Upper lobe of left lung (tissue), 6 donors: Measurements from ENCODE around the gene ANKFN1. TPM values are rescaled to one million over a fixed set of nuclear protein-coding genes. Genes with fewer than 3 reads are reported as not detected.

Source experiments
- ATAC-seq, 2 donors: fragments of 200-7000 bp; cut with Tn5 transposase; one replicate each; pipeline ENCODE4 v1.9.1; 2022; ENCODE audit warnings: mild to moderate bottlenecking in 2 of 2, moderate library complexity in 2 of 2; ENCODE audit not compliant: low FRiP score in 2 of 2
- DNase-seq, 2 donors: peaks; one replicate each; pipeline ENCODE4 v3.0.0-alpha.2; 2019 to 2020
- H3K27ac ChIP-seq, 4 donors: fragments of 200-600 bp; sonication (generic); one replicate each; pipeline ENCODE4 v1.5.1; 2016 to 2019
- H3K27me3 ChIP-seq, 4 donors: fragments of 200-600 bp; sonication (generic); one replicate each; pipeline ENCODE4 v1.5.1; 2017 to 2019
- H3K36me3 ChIP-seq, 4 donors: fragments of 200-600 bp; sonication (generic); one replicate each; pipeline ENCODE4 v1.5.1; 2016 to 2019
- H3K4me1 ChIP-seq, 4 donors: fragments of 200-600 bp; sonication (generic); one replicate each; pipeline ENCODE4 v1.5.1; 2018 to 2019
- H3K4me3 ChIP-seq, 4 donors: fragments of 200-600 bp; sonication (generic); one replicate each; pipeline ENCODE4 v1.5.1; 2017 to 2019; ENCODE audit warnings: mild to moderate bottlenecking in 2 of 4, moderate library complexity in 1 of 4
- H3K9me3 ChIP-seq, 4 donors: fragments of 200-600 bp; sonication (generic); one replicate each; pipeline ENCODE4 v1.5.1; 2018 to 2019
- EP300 ChIP-seq, 4 donors: sonication (generic); formaldehyde crosslinking; IDR thresholded peaks; one replicate each; pipeline ENCODE4 v1.5.1; 2017; ENCODE audit warnings: antibody characterized with exemption in 4 of 4, control low read depth in 2 of 4
- POLR2A ChIP-seq, 4 donors: fragments of 450-650 bp; IDR thresholded peaks; one replicate each; pipeline ENCODE4 v1.5.1; 2016 to 2017; ENCODE audit warnings: antibody characterized with exemption in 4 of 4, mild to moderate bottlenecking in 2 of 4
- POLR2AphosphoS5 ChIP-seq, 2 donors: sonication (generic); formaldehyde crosslinking; IDR thresholded peaks; one replicate each; pipeline ENCODE4 v1.5.1; 2017; ENCODE audit warnings: antibody characterized with exemption in 2 of 2
- WGBS, 2 donors: methylation state at CpG; one replicate each; pipeline ENCODE4 v1.1.5; 2017 to 2018; 5-methylcytosine and 5-hydroxymethylcytosine counted together
- total RNA-seq, 6 donors: library from RNA; depleted of rRNA in 4 of 6; stranded (reverse); fragments of >200 nt in 4 of 6; gene quantifications; one replicate each; pipeline versions ENCODE4 v1.1.0 to v1.2.1, GENCODE V29; 2016 to 2021
- TF ChIP-seq, protein P1 (sequence below), 6 experiments: fragments of 450-650 bp in 4 of 6; fragments of 200-600 bp in 2 of 6; sonication (generic) in 2 of 6; IDR thresholded peaks; one replicate each; pipeline ENCODE4 v1.5.1; 2016 to 2019; ENCODE audit warnings: antibody characterized with exemption in 6 of 6
- donor health status: DM: no; HTN: no; CAD: no; lungs with moderate emphysema.
- donor health status: DM: no; HTN: yes; CAD: no; lungs with severe emphysema.

Gene ANKFN1
- total RNA-seq, 6 donors from 2014 or later = 0.55 to 14.4 (median 2.6) TPM

DNA sequence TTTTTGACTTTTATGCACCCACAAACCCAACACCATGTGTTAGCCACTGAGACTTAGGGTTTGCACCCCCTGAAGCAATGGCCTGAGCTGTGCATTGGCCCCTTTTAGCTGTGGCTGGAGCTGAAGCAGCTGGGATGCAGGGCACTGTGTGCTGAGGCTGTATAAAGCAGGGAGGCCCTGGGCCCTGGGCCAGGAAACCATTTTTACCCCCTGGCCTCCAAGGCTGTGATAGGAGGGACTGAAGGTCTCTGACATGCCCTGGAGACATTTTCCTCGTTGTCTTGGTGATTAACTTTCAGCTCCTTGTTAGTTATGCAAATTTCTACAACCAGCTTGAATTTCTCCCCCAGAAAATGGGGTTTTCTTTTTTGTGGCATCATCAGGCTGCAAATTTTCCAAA is 6.7 kb upstream of the ANKFN1 start:
- Histone ChIP-seq H3K9me3 (no peaks in the 10 kb centered on the region), H3K4me3 (no peak overlapping the region), H3K27me3 (no peaks in the 10 kb centered on the region), H3K36me3 (no peaks in the 10 kb centered on the region), H3K4me1 (no peaks in the 10 kb centered on the region), H3K27ac (no peak overlapping the region)
- TF ChIP-seq POLR2AphosphoS5 (IDR thresholded peaks at IDR 0.05) (no peak), EP300 (IDR thresholded peaks at IDR 0.05) (no peak), POLR2A (IDR thresholded peaks at IDR 0.05) (no peak)
- TF ChIP-seq, protein P1, sequence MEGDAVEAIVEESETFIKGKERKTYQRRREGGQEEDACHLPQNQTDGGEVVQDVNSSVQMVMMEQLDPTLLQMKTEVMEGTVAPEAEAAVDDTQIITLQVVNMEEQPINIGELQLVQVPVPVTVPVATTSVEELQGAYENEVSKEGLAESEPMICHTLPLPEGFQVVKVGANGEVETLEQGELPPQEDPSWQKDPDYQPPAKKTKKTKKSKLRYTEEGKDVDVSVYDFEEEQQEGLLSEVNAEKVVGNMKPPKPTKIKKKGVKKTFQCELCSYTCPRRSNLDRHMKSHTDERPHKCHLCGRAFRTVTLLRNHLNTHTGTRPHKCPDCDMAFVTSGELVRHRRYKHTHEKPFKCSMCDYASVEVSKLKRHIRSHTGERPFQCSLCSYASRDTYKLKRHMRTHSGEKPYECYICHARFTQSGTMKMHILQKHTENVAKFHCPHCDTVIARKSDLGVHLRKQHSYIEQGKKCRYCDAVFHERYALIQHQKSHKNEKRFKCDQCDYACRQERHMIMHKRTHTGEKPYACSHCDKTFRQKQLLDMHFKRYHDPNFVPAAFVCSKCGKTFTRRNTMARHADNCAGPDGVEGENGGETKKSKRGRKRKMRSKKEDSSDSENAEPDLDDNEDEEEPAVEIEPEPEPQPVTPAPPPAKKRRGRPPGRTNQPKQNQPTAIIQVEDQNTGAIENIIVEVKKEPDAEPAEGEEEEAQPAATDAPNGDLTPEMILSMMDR (IDR thresholded peaks at IDR 0.05) = no peak
- WGBS, 2 donors = 65 to 75% methylated on average over 1 of the region's 1 CpG
- DNase-seq = no peak
- no peak for ATAC-seq

DNA sequence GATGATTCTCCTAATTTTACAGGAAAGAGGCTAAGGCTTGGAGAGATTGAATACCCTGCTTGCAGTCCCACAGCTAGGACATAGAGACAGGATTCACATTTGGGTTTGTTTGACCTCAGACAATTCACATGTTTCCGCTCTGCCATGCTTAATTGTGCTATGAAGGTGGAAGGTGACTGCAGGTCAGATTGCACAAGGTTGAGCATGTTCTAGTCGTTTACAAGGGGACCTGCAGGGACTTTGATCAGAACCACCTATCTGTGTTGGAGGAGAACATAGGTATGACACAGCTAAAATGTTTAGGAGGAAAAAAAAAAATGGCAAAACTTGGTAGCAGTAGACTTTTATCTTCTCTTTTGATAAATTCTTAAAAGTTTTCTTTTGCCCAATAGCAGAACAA is 4.9 kb upstream of the ANKFN1 start:
- DNase-seq (no peak), ATAC-seq (no peak)
- WGBS, 2 donors = 65 to 72% methylated on average over 2 of the region's 2 CpGs
- Histone ChIP-seq H3K27me3 (no peaks in the 10 kb centered on the region), H3K4me3 (no peak overlapping the region), H3K9me3 (no peaks in the 10 kb centered on the region), H3K4me1 (no peaks in the 10 kb centered on the region), H3K27ac (no peak overlapping the region), H3K36me3 (no peaks in the 10 kb centered on the region)
- TF ChIP-seq EP300 (IDR thresholded peaks at IDR 0.05) (no peak), POLR2AphosphoS5 (IDR thresholded peaks at IDR 0.05) (no peak), POLR2A (IDR thresholded peaks at IDR 0.05) (no peak)
- TF ChIP-seq, protein P1 (IDR thresholded peaks at IDR 0.05) = no peak

DNA sequence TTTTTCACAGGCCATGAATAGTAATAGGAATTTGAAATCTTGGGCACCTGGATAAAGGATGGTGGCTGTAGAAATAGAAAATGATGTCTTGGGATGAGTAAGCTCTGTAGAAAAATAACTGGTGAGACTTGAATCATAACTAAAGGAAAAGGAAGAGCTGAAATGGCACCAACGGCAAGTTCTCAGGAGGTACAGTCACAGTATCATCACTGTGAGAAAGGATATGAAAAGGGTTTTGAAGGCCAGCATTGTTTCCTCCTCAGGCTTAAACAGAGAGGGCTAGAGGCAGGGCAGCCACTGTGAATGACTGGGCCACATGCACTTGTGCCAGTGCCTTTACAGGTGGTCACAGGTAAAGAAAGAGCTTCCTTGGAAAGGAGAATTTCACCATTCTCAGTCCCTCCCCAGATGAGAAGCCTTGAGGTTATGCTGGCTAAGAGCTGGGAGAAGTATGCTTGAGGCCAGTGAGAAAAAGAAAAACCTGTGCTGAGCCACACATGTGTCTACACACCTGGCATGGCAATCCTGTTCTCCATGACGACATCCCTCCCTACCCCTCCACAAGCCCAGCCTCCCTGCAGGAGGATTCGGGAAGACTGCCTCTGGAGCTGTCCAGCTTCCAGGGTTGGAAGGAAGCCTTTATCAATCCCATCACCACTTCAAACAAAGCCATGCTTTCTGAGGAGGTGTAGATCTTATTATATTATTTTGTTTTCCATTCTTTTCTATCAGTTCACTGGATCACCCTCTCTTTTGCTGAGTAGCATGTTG is 3.8 kb upstream of the ANKFN1 start:
- Histone ChIP-seq H3K9me3 (no peaks in the 10 kb centered on the region), H3K36me3 (no peaks in the 10 kb centered on the region), H3K27me3 (no peaks in the 10 kb centered on the region), H3K4me1 (no peaks in the 10 kb centered on the region), H3K27ac (no peak overlapping the region), H3K4me3 (no peak overlapping the region)
- TF ChIP-seq, protein P1 (IDR thresholded peaks at IDR 0.05) = no peak
- TF ChIP-seq POLR2A (IDR thresholded peaks at IDR 0.05) (no peak), EP300 (IDR thresholded peaks at IDR 0.05) (no peak), POLR2AphosphoS5 (IDR thresholded peaks at IDR 0.05) (no peak)
- no peak for ATAC-seq
- WGBS, 2 donors = 71 to 84% methylated on average over 3 of the region's 3 CpGs
- no peak for DNase-seq

DNA sequence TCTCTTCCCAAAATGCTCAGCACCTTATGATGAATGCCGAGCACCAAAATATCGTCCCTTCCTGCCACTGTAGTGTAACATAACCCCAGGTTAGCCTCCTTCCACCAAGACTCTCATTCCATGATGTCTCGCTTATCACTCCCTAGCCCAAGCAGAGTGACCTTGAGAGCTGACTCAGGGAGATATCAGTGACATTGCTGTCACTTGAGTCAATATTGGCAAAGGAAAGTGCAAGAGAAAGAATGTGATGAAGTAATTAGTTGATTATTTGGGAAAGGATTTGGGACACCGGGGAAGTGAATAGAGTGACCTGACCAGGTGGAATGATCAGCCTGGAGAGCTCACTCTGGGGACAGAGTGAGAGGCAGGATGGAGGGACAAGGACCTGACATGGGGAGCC is 2.6 kb upstream of the ANKFN1 start:
- no peaks in the 10 kb centered on the region for H3K27me3 ChIP-seq
- H3K27ac ChIP-seq = no peak overlapping the region
- DNase-seq (no peak), ATAC-seq (no peak)
- no peaks in the 10 kb centered on the region for H3K36me3 ChIP-seq
- no peaks in the 10 kb centered on the region for H3K9me3 ChIP-seq
- 88 to 89% methylated on average over 4 of the region's 4 CpGs for WGBS, 2 donors
- H3K4me3 ChIP-seq = no peak overlapping the region
- H3K4me1 ChIP-seq = no peaks in the 10 kb centered on the region
- TF ChIP-seq POLR2AphosphoS5 (IDR thresholded peaks at IDR 0.05) = no peak
- no peak for TF ChIP-seq EP300 (IDR thresholded peaks at IDR 0.05)
- TF ChIP-seq POLR2A (IDR thresholded peaks at IDR 0.05) = no peak
- TF ChIP-seq, protein P1 (IDR thresholded peaks at IDR 0.05) = no peak

DNA sequence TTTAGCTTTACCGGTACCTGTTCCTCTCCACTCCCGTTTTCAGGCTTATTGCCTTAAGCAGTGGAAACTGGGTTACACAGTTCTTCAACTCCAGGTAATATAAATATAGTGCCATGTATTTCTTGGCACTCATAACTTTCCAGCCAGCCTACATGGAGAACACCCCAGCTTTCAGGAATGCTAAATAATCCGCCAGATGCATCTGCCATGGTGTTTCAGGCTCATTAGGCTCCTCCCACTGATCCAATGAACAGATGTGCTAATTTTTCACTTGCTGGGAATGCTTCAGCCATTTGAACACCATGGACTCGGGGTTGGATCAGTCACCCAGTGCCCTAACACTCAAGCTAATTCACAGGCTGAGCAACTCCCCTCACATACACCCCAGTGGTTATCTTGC is 4.6 kb downstream of the ANKFN1 start:
- Histone ChIP-seq H3K27ac (no peak overlapping the region), H3K36me3 (no peaks in the 10 kb centered on the region), H3K4me1 (no peaks in the 10 kb centered on the region), H3K4me3 (no peak overlapping the region), H3K9me3 (no peaks in the 10 kb centered on the region), H3K27me3 (no peaks in the 10 kb centered on the region)
- TF ChIP-seq EP300 (IDR thresholded peaks at IDR 0.05) (no peak), POLR2A (IDR thresholded peaks at IDR 0.05) (no peak), POLR2AphosphoS5 (IDR thresholded peaks at IDR 0.05) (no peak)
- TF ChIP-seq, protein P1 (IDR thresholded peaks at IDR 0.05) = no peak
- WGBS, 2 donors = 84 to 91% methylated on average over 4 of the region's 4 CpGs
- DNase-seq (no peak), ATAC-seq (no peak)
